Activated CD8-positive, alpha-beta memory T cell treated with anti-CD3 and anti-CD28 coated beads for 24 hours (primary cell): ENCODE measurements around the gene LAPTM5.

Experiments used
- DNase-seq: peaks from one replicate; pipeline ENCODE4 v3.0.0-alpha.2; 2020

Gene LAPTM5

DNA sequence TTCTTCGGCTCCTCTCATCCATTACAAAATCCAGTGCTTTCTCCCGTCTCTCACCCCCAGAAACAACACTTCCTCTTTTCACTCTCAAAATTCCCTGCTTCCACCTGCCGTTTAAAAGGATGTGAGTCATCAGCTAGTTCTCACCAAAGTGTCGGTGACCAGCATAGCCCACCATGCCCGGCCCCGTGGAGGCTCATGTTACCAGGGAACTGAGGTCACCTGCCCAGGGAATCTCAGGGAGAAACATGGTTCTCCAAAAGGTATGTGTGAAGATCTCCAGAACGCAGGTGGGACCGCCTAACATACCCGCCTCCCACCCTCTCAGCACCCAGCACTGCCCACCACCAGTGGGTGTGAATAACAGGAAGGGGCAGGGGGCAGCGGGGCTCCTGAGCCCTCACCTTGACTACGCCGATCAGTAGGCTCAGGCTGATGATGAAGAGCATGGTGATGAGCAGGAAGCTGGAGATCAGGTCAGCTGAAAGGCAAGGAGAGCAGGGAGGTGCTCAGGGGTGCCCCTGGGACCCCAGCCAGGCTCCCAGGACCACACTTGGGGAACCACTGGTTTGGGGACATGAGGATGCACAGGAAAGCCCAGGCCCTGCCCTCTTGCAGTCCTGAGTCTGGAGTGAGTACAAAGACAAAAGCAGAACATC lies 16.2 kb downstream of the LAPTM5 start:
- no peak for DNase-seq

- DNase-seq: no peak
These were observed 17.0 kb downstream of the LAPTM5 start for GRCh38 chr1:30740251-30741238.

DNA sequence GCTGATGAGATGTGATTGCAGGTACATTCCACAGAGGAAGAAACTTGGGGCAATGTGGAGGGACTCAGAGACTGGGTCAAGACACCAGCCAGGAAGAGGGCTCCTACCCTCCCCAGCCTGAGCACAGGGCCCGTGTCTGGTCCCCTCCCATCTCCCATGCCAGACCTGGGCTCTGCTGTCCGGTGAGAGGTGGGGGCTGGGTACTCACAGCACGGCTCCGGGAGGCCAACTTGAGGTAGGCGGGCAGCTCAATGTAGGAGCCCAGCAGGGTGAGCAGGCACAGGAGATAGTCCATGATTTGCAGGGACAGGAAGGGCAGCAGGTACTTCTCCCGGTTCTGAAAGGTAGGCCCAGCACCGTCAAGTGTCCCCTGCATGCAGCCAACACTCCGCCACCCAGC lies 18.0 kb downstream of the LAPTM5 start:
- DNase-seq: no peak

GRCh38 chr1:30738715-30739559 lies 18.6 kb downstream of the LAPTM5 start:
- DNase-seq: no peak

DNA sequence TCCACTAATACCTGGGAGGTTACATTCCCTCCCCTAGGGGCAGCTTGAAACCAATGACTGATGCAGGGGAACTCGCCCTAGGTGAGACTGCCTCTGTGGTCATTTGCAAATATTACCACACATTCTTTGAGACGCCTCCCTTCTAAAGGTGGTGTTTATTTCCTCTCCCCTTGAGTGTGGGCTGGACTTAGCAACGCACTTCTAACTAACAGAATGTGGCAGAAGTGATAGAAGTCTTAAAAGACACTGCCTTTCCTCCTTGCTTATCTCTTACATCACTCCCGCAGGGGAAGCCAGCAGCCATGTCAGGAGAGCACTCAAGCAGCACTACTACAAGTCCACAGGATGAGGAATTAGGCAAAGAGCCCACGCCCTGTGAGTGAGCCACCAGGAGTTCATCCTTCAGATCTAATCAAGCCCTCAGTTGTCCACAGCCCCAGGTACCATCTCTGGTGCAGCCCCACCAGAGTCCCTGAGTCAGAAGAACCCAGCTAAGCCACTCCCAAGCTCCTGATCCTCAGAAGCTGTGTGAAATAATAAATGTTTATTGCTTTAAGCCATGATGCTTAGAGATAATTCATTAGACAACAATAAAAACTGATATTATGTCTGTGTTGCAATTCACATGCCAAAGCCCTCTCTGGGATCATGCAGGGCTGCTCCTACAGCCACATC lies 19.4 kb downstream of the LAPTM5 start:
- no peak for DNase-seq

- no peak for DNase-seq
These were observed 20.1 kb downstream of the LAPTM5 start for GRCh38 chr1:30737357-30738039.

DNA sequence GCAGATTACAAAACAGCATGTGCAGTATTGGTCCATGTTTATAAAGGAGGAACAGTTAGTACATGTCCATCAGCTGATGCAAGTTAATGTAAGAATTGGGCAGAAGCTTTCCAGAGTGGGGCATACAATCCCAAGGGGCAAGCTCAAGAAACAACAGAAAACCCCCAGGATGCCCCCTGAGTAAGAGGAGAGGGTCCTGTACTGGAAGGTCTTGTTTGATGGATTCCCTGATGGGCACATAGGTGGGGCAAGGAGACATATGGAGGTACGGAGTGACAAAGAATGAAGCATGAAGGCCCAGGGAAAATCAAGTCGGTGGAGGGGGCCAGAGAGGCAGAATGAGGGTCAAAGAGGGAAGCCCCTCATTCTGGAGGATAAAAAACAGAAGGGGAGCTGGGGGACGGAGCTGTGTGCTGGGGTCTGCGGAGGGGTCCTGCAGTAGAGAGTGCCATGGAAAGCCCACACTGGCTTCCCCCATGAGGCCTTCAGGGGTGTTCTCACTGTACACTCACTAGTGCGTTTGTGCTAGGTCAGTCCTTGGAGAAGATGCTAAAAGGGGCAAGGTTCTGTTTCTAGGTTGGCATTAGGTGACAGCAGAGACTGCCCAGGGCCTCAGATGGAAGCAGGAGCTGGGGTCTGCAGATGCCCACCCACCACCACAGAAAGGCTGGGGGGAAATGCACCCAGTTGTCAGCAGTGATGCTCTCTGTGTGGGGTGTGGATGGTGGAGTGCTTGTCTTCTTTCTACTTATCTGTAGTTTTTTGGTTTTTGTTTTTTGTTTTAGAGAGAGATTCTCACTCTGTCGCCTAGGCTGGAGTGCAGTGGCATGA lies 21.7 kb downstream of the LAPTM5 start:
- no peak for DNase-seq

- no peak for DNase-seq
These were observed 22.4 kb downstream of the LAPTM5 start for GRCh38 chr1:30735124-30735523.

GRCh38 chr1:30734580-30734979 lies 23.0 kb downstream of the LAPTM5 start:
- DNase-seq: no peak

DNA sequence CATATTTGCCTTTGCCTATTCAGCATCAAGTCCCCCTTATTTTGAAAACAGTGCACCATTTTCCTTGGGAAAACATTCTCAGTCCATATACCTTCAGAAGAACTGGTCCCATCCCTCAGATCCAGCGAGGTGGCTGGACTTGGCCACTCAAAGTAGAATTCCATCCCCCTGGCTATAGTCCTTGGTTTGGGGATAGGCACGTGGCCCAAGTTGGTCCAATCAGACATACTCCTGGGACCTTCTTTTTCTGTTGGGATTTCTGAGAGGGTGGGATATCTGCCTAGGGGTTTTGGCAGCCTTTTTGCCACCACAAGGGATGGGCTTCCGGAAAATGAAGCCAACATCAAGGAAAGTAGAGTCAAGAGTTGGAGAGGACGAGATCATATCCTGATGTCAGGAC lies 23.5 kb downstream of the LAPTM5 start:
- no peak for DNase-seq

- DNase-seq: no peak
These were observed 24.1 kb downstream of the LAPTM5 start for GRCh38 chr1:30733493-30733892.

DNA sequence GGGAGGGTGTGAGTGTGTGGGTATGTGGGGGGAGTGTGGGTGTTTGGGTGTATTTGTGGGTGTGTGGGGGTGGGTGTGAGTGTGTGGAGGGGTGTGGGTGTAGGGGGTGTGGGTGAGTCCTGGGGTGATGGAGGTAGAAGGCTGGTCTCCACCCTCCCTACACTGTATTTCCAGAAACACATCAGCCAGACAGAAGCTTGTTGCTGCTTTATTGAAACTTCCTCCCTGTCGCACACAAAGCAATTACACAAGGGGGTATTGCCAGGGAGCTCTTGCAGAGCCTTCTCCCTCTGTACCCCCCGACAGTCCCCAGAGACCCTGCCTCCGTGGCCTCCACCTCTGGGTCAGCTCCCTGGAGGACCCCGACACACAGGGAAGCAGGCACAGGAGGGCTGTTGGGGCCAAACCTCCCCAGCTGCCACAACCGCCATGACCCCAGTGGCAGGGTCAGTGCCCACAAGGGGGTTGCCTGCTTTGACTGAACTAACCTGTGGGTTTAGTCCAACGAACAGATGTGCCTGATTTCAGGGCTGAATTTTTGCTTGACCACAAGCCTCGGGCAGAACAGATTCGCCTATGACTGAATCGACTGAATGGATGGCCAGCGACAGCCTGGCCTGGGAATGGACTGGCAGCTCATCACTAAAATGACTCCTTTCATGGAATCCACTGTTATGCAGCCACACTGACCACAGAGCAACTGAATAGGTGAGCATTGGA lies 25.1 kb downstream of the LAPTM5 start:
- DNase-seq: no peak

DNA sequence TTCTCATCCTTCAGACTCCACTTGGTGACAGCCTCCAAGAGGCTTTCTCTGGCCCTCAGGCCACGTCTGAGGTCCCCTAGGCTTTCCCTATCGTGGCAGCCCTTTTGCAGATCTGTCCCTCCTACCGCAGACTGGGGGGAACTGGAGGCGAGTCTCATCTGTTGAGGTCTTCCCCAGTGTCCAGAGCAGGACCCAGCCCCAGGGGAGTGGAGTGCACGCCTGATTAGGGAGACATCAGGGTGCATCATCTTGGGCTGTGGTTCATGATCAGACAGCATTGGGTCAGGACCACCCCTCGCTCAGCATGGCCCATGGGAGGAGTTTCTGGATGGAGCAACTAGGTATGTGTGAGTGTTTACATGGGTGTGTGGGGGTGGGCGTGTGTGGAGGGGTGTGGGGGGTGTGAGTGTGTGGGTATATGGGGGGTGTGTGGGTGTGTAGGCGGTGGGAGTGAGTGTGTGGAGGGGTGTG lies 25.7 kb downstream of the LAPTM5 start:
- DNase-seq: no peak

- DNase-seq: no peak
These were observed 26.3 kb downstream of the LAPTM5 start for GRCh38 chr1:30731109-30731805.

DNA sequence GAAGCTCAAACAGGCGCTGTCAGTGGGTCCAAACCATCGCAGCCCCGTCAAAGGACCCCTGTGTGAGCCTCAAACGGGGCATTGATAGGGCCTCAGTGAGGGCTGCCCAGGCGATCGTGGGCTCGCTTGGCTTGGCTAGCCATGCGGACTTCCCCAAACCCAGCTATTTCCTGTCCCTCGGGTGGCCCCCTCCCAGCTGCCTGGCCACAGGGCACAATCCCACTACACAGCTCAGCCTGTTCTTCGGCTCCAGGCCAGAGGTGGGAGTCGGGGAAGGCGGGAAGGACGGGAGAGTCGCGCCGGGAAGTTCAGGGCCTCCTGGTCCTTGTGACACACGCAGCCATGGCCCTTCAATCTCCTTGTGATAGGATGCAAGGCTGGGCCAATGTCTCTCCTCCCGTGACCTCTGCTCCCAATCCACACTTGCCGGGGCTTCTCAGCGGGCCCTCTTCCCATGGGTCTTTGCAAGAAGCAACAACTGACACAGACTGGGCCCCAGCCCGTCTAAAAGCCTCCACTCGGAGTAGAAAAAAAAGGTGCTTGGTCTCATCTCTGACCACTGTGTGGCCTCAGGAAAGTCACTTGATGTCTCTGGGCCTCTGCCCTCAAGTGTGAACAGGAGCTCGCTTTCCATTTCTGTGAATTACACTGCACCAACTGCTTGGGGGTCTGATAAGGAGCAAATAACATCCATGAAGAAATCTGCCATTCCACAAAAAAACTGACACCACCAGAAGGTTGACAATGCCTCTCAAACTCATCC lies 27.0 kb downstream of the LAPTM5 start:
- no peak for DNase-seq

DNA sequence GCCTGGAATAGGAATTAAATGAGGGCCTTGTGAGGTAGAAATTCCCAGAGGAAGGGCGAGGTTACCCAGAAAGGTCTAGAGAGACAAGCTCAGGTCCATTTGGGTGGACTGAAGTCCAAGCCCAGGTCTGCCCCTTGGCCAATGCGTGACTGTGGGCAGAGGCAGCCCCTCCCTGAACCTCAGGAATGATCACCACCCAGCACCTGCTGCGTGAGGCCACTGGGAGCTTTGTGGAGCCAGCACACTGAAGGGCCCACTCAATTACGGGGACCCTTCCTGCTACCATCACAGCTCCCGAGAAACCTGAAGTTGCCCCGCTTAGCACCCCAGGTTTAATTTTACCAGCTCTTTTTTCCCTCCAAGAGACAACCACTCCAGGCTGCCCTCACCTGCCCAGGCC lies 27.7 kb downstream of the LAPTM5 start:
- DNase-seq: no peak

GRCh38 chr1:30728832-30729638 lies 28.5 kb downstream of the LAPTM5 start:
- DNase-seq: no peak

DNA sequence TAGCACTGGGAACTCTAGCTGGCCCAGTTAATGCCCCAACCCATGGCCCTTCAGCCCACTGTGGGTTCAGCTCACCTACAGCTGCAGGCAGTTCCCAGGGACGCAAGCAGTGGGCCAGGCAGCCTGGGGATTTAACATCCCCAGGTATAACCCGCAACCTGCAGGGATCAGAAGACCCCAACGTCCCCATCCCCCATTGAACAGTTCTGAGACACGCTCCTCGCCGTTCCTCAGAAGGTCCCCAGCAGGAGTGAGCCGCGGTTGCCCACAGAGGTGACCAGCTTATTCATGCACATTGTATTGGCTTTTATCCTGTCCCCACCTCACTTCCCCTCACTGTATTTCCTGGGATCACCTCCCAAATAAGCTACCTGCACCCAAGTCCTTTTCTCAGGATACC lies 29.2 kb downstream of the LAPTM5 start:
- no peak for DNase-seq
